ENCODE measurements around the gene MBD3.

- TF ChIP-seq ZNF311 (tag by site-specific recombination; IDR thresholded peaks at IDR 0.05; ENCODE audit: borderline replicate concordance) (no peak), CTCF (tag by site-specific recombination; IDR thresholded peaks at IDR 0.05) (no peak), ZNF791 (tag by site-specific recombination; IDR thresholded peaks at IDR 0.05) (no peak), ZNF449 (tag by site-specific recombination; IDR thresholded peaks at IDR 0.05) (no peak), ZNF701 (tag by site-specific recombination; IDR thresholded peaks at IDR 0.05) (no peak)
These were observed 60.7 kb downstream of the MBD3 start for GRCh38 chr19:1532003-1532402.

Data from HEK293 (cell line).